Caco-2 (cell line): ENCODE results near the gene TBC1D2. TPM values are rescaled to one million over a fixed set of nuclear protein-coding genes. Genes with fewer than 3 reads are reported as not detected.

ENCODE experiments used
- BruUV-seq: library from RNA; stranded (reverse); fragments of 400-500 nt; replicated peaks from 2 replicates; lab custom pipeline; 2021; lab: Mats Ljungman, UMichigan
- CTCF ChIA-PET: fragments of 300-600 bp; sonication (Branson Sonifier 250); formaldehyde crosslinking; loops from one replicate; lab custom pipeline; 2022; ENCODE audit warnings: antibody characterized with exemption; lab: Charles Lee
- POLR2A ChIA-PET: fragments of 300-600 bp; sonication (Branson Sonifier 250); formaldehyde crosslinking; loops from one replicate; lab custom pipeline; 2022; ENCODE audit warnings: antibody characterized with exemption; lab: Charles Lee
- DNase-seq, 2 experiments: peaks; one replicate each; pipeline versions ENCODE4 v3.0.0 to v3.0.0-alpha.2; 2020 to 2022
- H3K27me3 ChIP-seq: replicated peaks from 2 replicates; pipeline ENCODE4 v1.6.0; 2011; ENCODE audit warnings: low read length; ENCODE audit not compliant: control insufficient read depth, insufficient read depth
- H3K36me3 ChIP-seq: 2 replicates; pipeline ENCODE4 v1.5.1; 2011; ENCODE audit warnings: low read length; ENCODE audit not compliant: control insufficient read depth, insufficient read depth
- H3K4me1 ChIP-seq: fragments of 250-450 bp; sonication (Bioruptor Pico); 2 replicates; pipeline ENCODE4 v1.5.1; 2020; ENCODE audit warnings: mild to moderate bottlenecking
- H3K4me3 ChIP-seq: 2 replicates; pipeline ENCODE4 v1.5.1; 2011; ENCODE audit warnings: low read depth, mild to moderate bottlenecking, control low read depth, low read length
- H3K9me3 ChIP-seq: fragments of 250-450 bp; sonication (Bioruptor Pico); 2 replicates; pipeline ENCODE4 v1.5.1; 2020; ENCODE audit warnings: mild to moderate bottlenecking, moderate library complexity
- H3K27ac Mint-ChIP-seq: one replicate; pipeline ENCODE4 v1.8.0; 2022; ENCODE audit warnings: mixed read lengths; ENCODE audit not compliant: unreplicated experiment
- H3K27me3 Mint-ChIP-seq: one replicate; pipeline ENCODE4 v1.8.0; 2022; ENCODE audit warnings: mixed read lengths; ENCODE audit not compliant: insufficient read depth, unreplicated experiment
- H3K36me3 Mint-ChIP-seq: one replicate; pipeline ENCODE4 v1.8.0; 2022; ENCODE audit warnings: mild to moderate bottlenecking, mixed read lengths; ENCODE audit not compliant: insufficient read depth, unreplicated experiment
- H3K4me1 Mint-ChIP-seq: one replicate; pipeline ENCODE4 v1.8.0; 2022; ENCODE audit warnings: low read depth, mixed read lengths; ENCODE audit not compliant: unreplicated experiment
- H3K4me3 Mint-ChIP-seq: one replicate; pipeline ENCODE4 v1.8.0; 2022; ENCODE audit warnings: mild to moderate bottlenecking, moderate library complexity, mixed read lengths; ENCODE audit not compliant: unreplicated experiment
- H3K9me3 Mint-ChIP-seq: one replicate; pipeline ENCODE4 v1.8.0; 2022; ENCODE audit warnings: mixed read lengths; ENCODE audit not compliant: unreplicated experiment
- intact Hi-C: fragments of 100-400 bp; cut with micrococcal nuclease; formaldehyde crosslinking; loops from one replicate; pipeline ENCODE4 v1.10.0; 2022; ENCODE audit not compliant: unreplicated experiment
- total RNA-seq: library from RNA; stranded (reverse); gene quantifications from 2 replicates; pipeline ENCODE4 v1.2.3, GENCODE V29; 2022
- TF ChIP-seq, protein P1 (sequence below), 2 experiments: fragments of 200-600 bp in 1 of 2; IDR thresholded peaks; 1 replicate in 1 of 2; 2 replicates in 1 of 2; pipeline versions ENCODE4 v1.5.1 to v1.8.0; 2011 to 2022; ENCODE audit warnings: antibody characterized with exemption in 1 of 2, control low read depth in 1 of 2, inconsistent platforms in 1 of 2, low read depth in 1 of 2, low read length in 1 of 2, mild to moderate bottlenecking in 1 of 2, moderate library complexity in 1 of 2; ENCODE audit not compliant: insufficient read depth in 1 of 2, severe bottlenecking in 1 of 2, unreplicated experiment in 1 of 2

TBC1D2 gene
- total RNA-seq, 1 experiment from 2014 or later: 8.5 TPM

DNA sequence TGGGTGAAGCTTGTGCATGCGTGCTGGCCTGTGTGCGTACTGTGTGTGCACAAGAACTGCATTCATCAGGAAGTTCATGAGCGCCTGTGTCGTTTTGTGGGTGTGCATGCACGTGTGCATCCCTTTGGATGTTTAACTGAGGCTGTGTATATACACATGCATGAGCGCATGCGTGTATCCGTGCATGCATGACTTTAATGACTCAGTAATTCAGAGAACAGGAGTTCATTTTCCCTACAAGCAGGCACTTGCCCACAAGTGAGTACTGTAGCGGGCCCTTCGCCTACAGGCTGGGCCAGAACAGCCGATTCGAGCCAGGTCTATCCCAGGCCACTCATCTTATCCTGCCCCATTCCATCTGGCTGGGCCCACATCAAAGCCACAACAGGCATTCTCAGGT is 92.8 kb downstream of the TBC1D2 start:
- ChIA-PET CTCF (no interaction called here), POLR2A (no interaction called here)
- Mint-ChIP-seq H3K27me3 (no peaks in the 10 kb centered on the region), H3K4me3 (no peak overlapping the region), H3K9me3 (no peaks in the 10 kb centered on the region), H3K27ac (no peak overlapping the region), H3K4me1 (peaks cover 21% of the 10 kb centered on the region), H3K36me3 (peaks cover 5% of the 10 kb centered on the region)
- Histone ChIP-seq H3K36me3 (no peaks in the 10 kb centered on the region; the same call in 1 of the 2 replicates), H3K4me1 (peaks cover 15% of the 10 kb centered on the region), H3K27me3 (no peaks in the 10 kb centered on the region), H3K9me3 (no peaks in the 10 kb centered on the region), H3K4me3 (no peak overlapping the region)
- BruUV-seq: no TSS peak
- TF ChIP-seq, protein P1, sequence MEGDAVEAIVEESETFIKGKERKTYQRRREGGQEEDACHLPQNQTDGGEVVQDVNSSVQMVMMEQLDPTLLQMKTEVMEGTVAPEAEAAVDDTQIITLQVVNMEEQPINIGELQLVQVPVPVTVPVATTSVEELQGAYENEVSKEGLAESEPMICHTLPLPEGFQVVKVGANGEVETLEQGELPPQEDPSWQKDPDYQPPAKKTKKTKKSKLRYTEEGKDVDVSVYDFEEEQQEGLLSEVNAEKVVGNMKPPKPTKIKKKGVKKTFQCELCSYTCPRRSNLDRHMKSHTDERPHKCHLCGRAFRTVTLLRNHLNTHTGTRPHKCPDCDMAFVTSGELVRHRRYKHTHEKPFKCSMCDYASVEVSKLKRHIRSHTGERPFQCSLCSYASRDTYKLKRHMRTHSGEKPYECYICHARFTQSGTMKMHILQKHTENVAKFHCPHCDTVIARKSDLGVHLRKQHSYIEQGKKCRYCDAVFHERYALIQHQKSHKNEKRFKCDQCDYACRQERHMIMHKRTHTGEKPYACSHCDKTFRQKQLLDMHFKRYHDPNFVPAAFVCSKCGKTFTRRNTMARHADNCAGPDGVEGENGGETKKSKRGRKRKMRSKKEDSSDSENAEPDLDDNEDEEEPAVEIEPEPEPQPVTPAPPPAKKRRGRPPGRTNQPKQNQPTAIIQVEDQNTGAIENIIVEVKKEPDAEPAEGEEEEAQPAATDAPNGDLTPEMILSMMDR (IDR thresholded peaks at IDR 0.05; ENCODE audit: insufficient read depth in 1 of 2, low read depth in 1 of 2, low read length in 1 of 2, severe bottlenecking in 1 of 2, unreplicated experiment in 1 of 2): no peak
- no peak for DNase-seq
- intact Hi-C loops: no loop called here

- Histone ChIP-seq H3K27me3 (no peaks in the 10 kb centered on the region), H3K36me3 (no peaks in the 10 kb centered on the region; the same call in 1 of the 2 replicates), H3K4me3 (no peak overlapping the region), H3K9me3 (no peaks in the 10 kb centered on the region), H3K4me1 (peaks cover 15% of the 10 kb centered on the region)
- Mint-ChIP-seq H3K9me3 (no peaks in the 10 kb centered on the region), H3K27me3 (no peaks in the 10 kb centered on the region), H3K36me3 (peaks cover 5% of the 10 kb centered on the region), H3K27ac (no peak overlapping the region), H3K4me3 (no peak overlapping the region), H3K4me1 (peaks cover 21% of the 10 kb centered on the region)
- ChIA-PET CTCF (no interaction called here), POLR2A (no interaction called here)
- TF ChIP-seq, protein P1 (IDR thresholded peaks at IDR 0.05; ENCODE audit: insufficient read depth in 1 of 2, low read depth in 1 of 2, low read length in 1 of 2, severe bottlenecking in 1 of 2, unreplicated experiment in 1 of 2): no peak
- DNase-seq: no peak
- BruUV-seq: no TSS peak
- intact Hi-C loops: no loop called here
Observed at GRCh38 chr9:98161851-98162250, 93.6 kb downstream of the TBC1D2 start.

DNA sequence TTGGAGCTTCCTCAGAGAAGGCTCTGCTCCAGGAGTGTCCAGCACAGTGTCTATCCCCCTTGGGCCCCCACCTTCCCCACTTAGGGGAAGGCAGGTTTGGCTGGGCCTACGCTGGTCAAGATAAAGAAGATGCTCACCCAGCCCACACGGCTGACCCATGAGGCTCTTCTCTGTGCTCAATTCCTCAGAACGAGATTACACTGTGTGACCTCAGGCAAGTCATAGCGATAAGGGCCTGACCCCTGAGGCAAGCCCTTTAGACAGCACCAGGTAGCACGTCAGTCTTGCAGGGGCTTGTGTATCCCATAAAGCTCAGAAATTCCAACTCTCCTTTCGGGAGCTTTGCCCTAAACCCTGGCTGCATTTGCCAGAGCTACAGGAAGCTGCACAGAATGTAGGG is 95.7 kb downstream of the TBC1D2 start:
- Mint-ChIP-seq H3K4me1 (peaks cover 21% of the 10 kb centered on the region), H3K36me3 (peaks cover 9% of the 10 kb centered on the region), H3K27me3 (no peaks in the 10 kb centered on the region), H3K9me3 (no peaks in the 10 kb centered on the region), H3K27ac (peak overlapping the region; percentile 71), H3K4me3 (no peak overlapping the region)
- POLR2A ChIA-PET: no interaction called here
- Histone ChIP-seq H3K4me1 (peaks cover 15% of the 10 kb centered on the region), H3K36me3 (no peaks in the 10 kb centered on the region; the same call in 1 of the 2 replicates), H3K4me3 (no peak overlapping the region), H3K9me3 (no peaks in the 10 kb centered on the region), H3K27me3 (no peaks in the 10 kb centered on the region)
- TF ChIP-seq, protein P1 (IDR thresholded peaks at IDR 0.05; ENCODE audit: insufficient read depth in 1 of 2, low read depth in 1 of 2, low read length in 1 of 2, severe bottlenecking in 1 of 2, unreplicated experiment in 1 of 2): no peak
- intact Hi-C loops: no loop called here
- no peak for DNase-seq
- CTCF ChIA-PET: interaction anchor here (1.5 kb wide), 1 partner anchor 17 kb away, joined by 3 read pairs; no protein-coding TSS in a partner anchor
- BruUV-seq: no TSS peak
